ENCODE measurements around the gene CAPN3.

DNA sequence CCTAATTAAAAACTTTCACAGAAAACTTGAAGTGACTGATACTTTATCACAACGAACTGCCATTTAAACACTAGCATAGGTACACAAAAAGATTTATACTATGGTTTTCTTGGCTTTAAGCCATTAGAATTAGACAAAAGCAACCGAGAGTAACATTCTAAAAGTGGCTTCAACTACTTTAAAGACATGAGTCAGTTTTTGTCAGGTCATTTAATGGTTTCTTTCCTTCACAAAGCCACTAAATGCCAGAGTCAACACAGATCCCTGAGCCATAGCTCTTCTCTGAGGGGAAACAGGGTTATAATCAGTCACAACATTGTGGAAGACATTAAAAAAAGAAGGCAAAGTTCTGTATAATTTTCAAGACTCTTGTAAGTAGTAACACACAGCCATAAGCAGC, 54.6 kb downstream of the CAPN3 start:
- TF ChIP-seq POLR2A (IDR thresholded peaks at IDR 0.05) = no peak
- no peak for TF ChIP-seq POLR2AphosphoS5 (IDR thresholded peaks at IDR 0.05)
- no peak for TF ChIP-seq CTCF (IDR thresholded peaks at IDR 0.05)

All from sigmoid colon (tissue), 4 donors.